HG03139 (cell line): ENCODE results near the gene CADM2.

Source experiments
- ATAC-seq: cut with Tn5 transposase; IDR thresholded peaks from one replicate; pipeline ENCODE4 v1.9.1; 2021; ENCODE audit not compliant: unreplicated experiment

Gene CADM2

GRCh38 chr3:85176799-85177198 is 218.0 kb downstream of the CADM2 start:
- ATAC-seq = no peak

- no peak for ATAC-seq
Observed at GRCh38 chr3:85182975-85183752, 224.4 kb downstream of the CADM2 start.

GRCh38 chr3:85185495-85185894 is 226.7 kb downstream of the CADM2 start:
- no peak for ATAC-seq

GRCh38 chr3:85189731-85190130 is 230.9 kb downstream of the CADM2 start:
- no peak for ATAC-seq

GRCh38 chr3:85193565-85193964 is 234.8 kb downstream of the CADM2 start:
- no peak for ATAC-seq

- no peak for ATAC-seq
Observed at GRCh38 chr3:85208650-85209049, 249.9 kb downstream of the CADM2 start.

- no peak for ATAC-seq
Observed at GRCh38 chr3:85210540-85210939, 251.8 kb downstream of the CADM2 start.

GRCh38 chr3:85228966-85229365 is 270.2 kb downstream of the CADM2 start:
- ATAC-seq = no peak

GRCh38 chr3:85244091-85244490 is 285.3 kb downstream of the CADM2 start:
- ATAC-seq = no peak

GRCh38 chr3:85244519-85244918 is 285.7 kb downstream of the CADM2 start:
- no peak for ATAC-seq

- no peak for ATAC-seq
Observed at GRCh38 chr3:85251766-85252165, 293.0 kb downstream of the CADM2 start.

- no peak for ATAC-seq
Observed at GRCh38 chr3:85252686-85253085, 293.9 kb downstream of the CADM2 start.

- ATAC-seq = no peak
Observed at GRCh38 chr3:85254738-85255137, 295.9 kb downstream of the CADM2 start.

GRCh38 chr3:85255949-85256348 is 297.2 kb downstream of the CADM2 start:
- ATAC-seq = no peak

- no peak for ATAC-seq
Observed at GRCh38 chr3:85258326-85258725, 299.5 kb downstream of the CADM2 start.

- ATAC-seq = no peak
Observed at GRCh38 chr3:85258819-85259218, 300.0 kb downstream of the CADM2 start.

GRCh38 chr3:85259748-85260147 is 301.0 kb downstream of the CADM2 start:
- ATAC-seq = no peak

GRCh38 chr3:85264381-85264780 is 305.6 kb downstream of the CADM2 start:
- no peak for ATAC-seq

GRCh38 chr3:85270488-85270887 is 311.7 kb downstream of the CADM2 start:
- ATAC-seq = no peak

- ATAC-seq = no peak
Observed at GRCh38 chr3:85271911-85272310, 313.1 kb downstream of the CADM2 start.

GRCh38 chr3:85288257-85288656 is 329.5 kb downstream of the CADM2 start:
- no peak for ATAC-seq

- no peak for ATAC-seq
Observed at GRCh38 chr3:85297291-85297690, 338.5 kb downstream of the CADM2 start.

GRCh38 chr3:85298032-85298431 is 339.2 kb downstream of the CADM2 start:
- no peak for ATAC-seq
